MCF 10A (cell line): ENCODE data around the gene RIC3. TPM values are rescaled to one million over a fixed set of nuclear protein-coding genes. Genes with fewer than 3 reads are reported as not detected.

Experiments used
- BruUV-seq: library from RNA; stranded (reverse); fragments of 400-500 nt; replicated peaks from 2 replicates; lab custom pipeline; 2021; lab: Mats Ljungman, UMichigan
- CTCF ChIA-PET: fragments of 300-600 bp; sonication (Branson Sonifier 250); formaldehyde crosslinking; extraction: SDS; loops from one replicate; lab custom pipeline; 2021; ENCODE audit warnings: antibody characterized with exemption, inconsistent platforms; lab: Yijun Ruan, JAX
- POLR2A ChIA-PET: fragments of 300-600, 350-650 bp; sonication (Branson Sonifier 250); formaldehyde crosslinking; extraction: SDS; loops from one replicate; lab custom pipeline; 2020; ENCODE audit warnings: antibody characterized with exemption, inconsistent platforms; lab: Yijun Ruan, JAX
- DNase-seq: peaks from one replicate; pipeline ENCODE4 v3.0.0-alpha.2; 2018; ENCODE audit not compliant: unreplicated experiment
- H3K27ac Mint-ChIP-seq: one replicate; pipeline ENCODE4 v1.8.0; 2022; ENCODE audit warnings: mild to moderate bottlenecking, low read depth, mixed read lengths; ENCODE audit not compliant: unreplicated experiment
- H3K27me3 Mint-ChIP-seq: one replicate; pipeline ENCODE4 v1.8.0; 2022; ENCODE audit warnings: mixed read lengths; ENCODE audit not compliant: insufficient read depth, unreplicated experiment
- H3K36me3 Mint-ChIP-seq: one replicate; pipeline ENCODE4 v1.8.0; 2022; ENCODE audit warnings: mild to moderate bottlenecking, moderate library complexity, mixed read lengths; ENCODE audit not compliant: insufficient read depth, unreplicated experiment
- H3K4me1 Mint-ChIP-seq: one replicate; pipeline ENCODE4 v1.8.0; 2022; ENCODE audit warnings: mixed read lengths; ENCODE audit not compliant: insufficient read depth, unreplicated experiment
- H3K4me3 Mint-ChIP-seq: one replicate; pipeline ENCODE4 v1.8.0; 2022; ENCODE audit warnings: mild to moderate bottlenecking, moderate library complexity, mixed read lengths; ENCODE audit not compliant: unreplicated experiment
- H3K9me3 Mint-ChIP-seq: one replicate; pipeline ENCODE4 v1.8.0; 2022; ENCODE audit warnings: mixed read lengths; ENCODE audit not compliant: unreplicated experiment
- CTCF ChIP-seq: fragments of 200-600 bp; IDR thresholded peaks from one replicate; pipeline ENCODE4 v1.8.0; 2022; ENCODE audit warnings: antibody characterized with exemption, mild to moderate bottlenecking; ENCODE audit not compliant: unreplicated experiment
- intact Hi-C: fragments of 100-400 bp; cut with micrococcal nuclease; formaldehyde crosslinking; loops from 2 replicates; pipeline ENCODE4 v1.14.1; 2022
- total RNA-seq: library from RNA; stranded (reverse); gene quantifications from 2 replicates; pipeline ENCODE4 v1.2.3, GENCODE V29; 2022

The RIC3 gene
- total RNA-seq, 1 experiment from 2014 or later, result 0.65 TPM

DNA sequence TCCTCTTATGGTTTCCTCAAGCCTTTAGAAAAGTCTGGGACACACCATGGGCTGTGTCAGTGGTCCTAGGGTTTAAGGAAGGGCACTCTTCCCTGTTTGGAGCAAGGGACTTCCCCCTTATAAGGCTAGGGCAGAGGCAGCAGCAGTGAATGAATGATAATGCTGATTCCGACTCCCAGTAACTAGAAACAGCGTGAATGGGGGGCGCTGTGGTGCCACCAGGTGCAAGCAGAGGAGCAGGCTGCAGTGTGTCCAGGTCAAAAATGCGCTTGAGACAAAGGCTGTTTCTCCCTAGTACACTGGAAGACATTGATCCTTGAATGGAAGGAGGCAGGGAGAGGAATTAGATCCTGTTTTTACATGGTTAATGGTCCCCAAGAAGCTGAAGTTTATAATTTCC is 11.6 kb upstream of the RIC3 start:
- BruUV-seq, result no TSS peak
- Mint-ChIP-seq H3K27ac (no peak overlapping the region), H3K4me1 (no peaks in the 10 kb centered on the region), H3K36me3 (no peaks in the 10 kb centered on the region), H3K27me3 (peaks cover 48% of the 10 kb centered on the region), H3K9me3 (no peaks in the 10 kb centered on the region), H3K4me3 (no peak overlapping the region)
- DNase-seq, result no peak
- TF ChIP-seq CTCF, result no peak
- POLR2A ChIA-PET, result no interaction called here
- intact Hi-C loops, result no loop called here
- CTCF ChIA-PET, result no interaction called here

GRCh38 chr11:8178297-8178696 is 9.5 kb upstream of the RIC3 start:
- Mint-ChIP-seq H3K4me1 (no peaks in the 10 kb centered on the region), H3K4me3 (no peak overlapping the region), H3K27me3 (peaks cover 56% of the 10 kb centered on the region), H3K27ac (no peak overlapping the region), H3K36me3 (no peaks in the 10 kb centered on the region), H3K9me3 (no peaks in the 10 kb centered on the region)
- no TSS peak for BruUV-seq
- CTCF ChIA-PET, result interaction anchor here (0.7 to 2.0 kb wide), 3 partner anchors 13 to 966 kb away, joined by 3 to 10 read pairs (median 5); no protein-coding TSS in a partner anchor
- intact Hi-C loops, result no loop called here
- no peak for DNase-seq
- POLR2A ChIA-PET, result interaction anchor here (0.7 kb wide), 1 partner anchor 278 kb away, joined by 4 read pairs; no protein-coding TSS in a partner anchor
- TF ChIP-seq CTCF, result no peak

DNA sequence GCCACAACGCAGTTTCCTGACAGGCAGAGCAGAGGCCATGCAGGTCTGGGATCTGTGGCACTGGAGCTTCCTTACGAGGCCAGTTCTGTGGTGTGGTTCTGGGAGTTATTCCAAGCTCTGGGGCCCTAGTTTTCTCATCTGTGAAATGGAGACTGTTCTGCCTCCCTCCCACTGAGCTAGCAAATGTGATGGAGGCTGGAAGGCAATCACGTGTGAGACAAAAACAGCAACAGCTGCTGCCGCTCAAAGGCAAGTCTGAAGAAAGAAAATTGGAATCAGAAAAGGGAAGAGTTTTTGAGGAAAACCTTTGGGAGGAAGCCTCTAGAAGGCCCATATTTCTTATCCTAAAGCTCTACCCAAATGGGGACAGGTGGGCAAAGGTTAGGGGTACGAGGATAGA is 8.3 kb upstream of the RIC3 start:
- H3K36me3 Mint-ChIP-seq, result no peaks in the 10 kb centered on the region
- peaks cover 47% of the 10 kb centered on the region for H3K27me3 Mint-ChIP-seq
- POLR2A ChIA-PET, result no interaction called here
- no peaks in the 10 kb centered on the region for H3K9me3 Mint-ChIP-seq
- no peak overlapping the region for H3K4me3 Mint-ChIP-seq
- CTCF ChIA-PET, result interaction anchor here (0.7 kb wide), 1 partner anchor 221 kb away, joined by 6 read pairs; no protein-coding TSS in a partner anchor
- no peak overlapping the region for H3K27ac Mint-ChIP-seq
- intact Hi-C loops, result no loop called here
- no TSS peak for BruUV-seq
- no peak for TF ChIP-seq CTCF
- no peaks in the 10 kb centered on the region for H3K4me1 Mint-ChIP-seq
- no peak for DNase-seq

- Mint-ChIP-seq H3K4me3 (no peak overlapping the region), H3K9me3 (no peaks in the 10 kb centered on the region), H3K27ac (no peak overlapping the region), H3K27me3 (peaks cover 52% of the 10 kb centered on the region), H3K4me1 (no peaks in the 10 kb centered on the region), H3K36me3 (no peaks in the 10 kb centered on the region)
- ChIA-PET POLR2A (no interaction called here), CTCF (interaction anchor here (1.1 kb wide), 1 partner anchor 96 kb away, joined by 3 read pairs; the partner anchor contains the start of gene LMO1)
- intact Hi-C loops, result no loop called here
- no peak for TF ChIP-seq CTCF
- no TSS peak for BruUV-seq
- DNase-seq, result no peak
Measured at GRCh38 chr11:8167796-8168195, 1.0 kb downstream of the RIC3 start.
